HL-60 (cell line): Measurements from ENCODE around the gene SRPK2.

Experiments used
- GABPA ChIP-seq: IDR thresholded peaks from 2 replicates; pipeline ENCODE4 v1.6.1; 2012; ENCODE audit warnings: low read depth
- POLR2AphosphoS5 ChIP-seq: IDR thresholded peaks from 2 replicates; pipeline ENCODE4 v1.6.1; 2012; ENCODE audit warnings: low read depth
- REST ChIP-seq: IDR thresholded peaks from 2 replicates; pipeline ENCODE4 v1.6.1; 2012; ENCODE audit warnings: low read depth; ENCODE audit not compliant: insufficient replicate concordance
- TF ChIP-seq, protein P1 (sequence below): IDR thresholded peaks from one replicate; pipeline ENCODE4 v1.5.1; 2011; ENCODE audit warnings: low read length, control low read depth, inconsistent platforms; ENCODE audit not compliant: insufficient read depth

GRCh38 chr7:105297985-105298384 lies 90.7 kb downstream of the SRPK2 start:
- TF ChIP-seq GABPA (no peak), REST (no peak), POLR2AphosphoS5 (no peak)
- TF ChIP-seq, protein P1, sequence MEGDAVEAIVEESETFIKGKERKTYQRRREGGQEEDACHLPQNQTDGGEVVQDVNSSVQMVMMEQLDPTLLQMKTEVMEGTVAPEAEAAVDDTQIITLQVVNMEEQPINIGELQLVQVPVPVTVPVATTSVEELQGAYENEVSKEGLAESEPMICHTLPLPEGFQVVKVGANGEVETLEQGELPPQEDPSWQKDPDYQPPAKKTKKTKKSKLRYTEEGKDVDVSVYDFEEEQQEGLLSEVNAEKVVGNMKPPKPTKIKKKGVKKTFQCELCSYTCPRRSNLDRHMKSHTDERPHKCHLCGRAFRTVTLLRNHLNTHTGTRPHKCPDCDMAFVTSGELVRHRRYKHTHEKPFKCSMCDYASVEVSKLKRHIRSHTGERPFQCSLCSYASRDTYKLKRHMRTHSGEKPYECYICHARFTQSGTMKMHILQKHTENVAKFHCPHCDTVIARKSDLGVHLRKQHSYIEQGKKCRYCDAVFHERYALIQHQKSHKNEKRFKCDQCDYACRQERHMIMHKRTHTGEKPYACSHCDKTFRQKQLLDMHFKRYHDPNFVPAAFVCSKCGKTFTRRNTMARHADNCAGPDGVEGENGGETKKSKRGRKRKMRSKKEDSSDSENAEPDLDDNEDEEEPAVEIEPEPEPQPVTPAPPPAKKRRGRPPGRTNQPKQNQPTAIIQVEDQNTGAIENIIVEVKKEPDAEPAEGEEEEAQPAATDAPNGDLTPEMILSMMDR = no peak
